Stimulated activated naive CD8-positive, alpha-beta T cell treated with anti-CD3 and anti-CD28 coated beads, Interleukin-15, Interleukin-2, amounts not matched to agents 100 ng/mL and 50 ng/mL, for 24 hours (primary cell): ENCODE results near the gene SEC24C.

Experiments used
- H3K27ac Mint-ChIP-seq: one replicate; pipeline ENCODE4 v1.8.0; 2021; ENCODE audit warnings: mild to moderate bottlenecking, mixed read lengths
- H3K27me3 Mint-ChIP-seq: one replicate; pipeline ENCODE4 v1.8.0; 2021; ENCODE audit warnings: mixed read lengths
- H3K36me3 Mint-ChIP-seq: one replicate; pipeline ENCODE4 v1.8.0; 2021; ENCODE audit warnings: low read depth, mixed read lengths
- H3K4me1 Mint-ChIP-seq: one replicate; pipeline ENCODE4 v1.8.0; 2021; ENCODE audit warnings: low read depth, mixed read lengths
- H3K4me3 Mint-ChIP-seq: one replicate; pipeline ENCODE4 v1.8.0; 2021; ENCODE audit warnings: mild to moderate bottlenecking, mixed read lengths
- H3K9me3 Mint-ChIP-seq: one replicate; pipeline ENCODE4 v1.8.0; 2021; ENCODE audit warnings: mixed read lengths

The SEC24C gene

GRCh38 chr10:73818402-73818801, 74.2 kb downstream of the SEC24C start:
- Mint-ChIP-seq H3K4me3 (no peak overlapping the region), H3K36me3 (peaks cover 9% of the 10 kb centered on the region), H3K27me3 (no peaks in the 10 kb centered on the region), H3K9me3 (no peaks in the 10 kb centered on the region), H3K27ac (no peak overlapping the region), H3K4me1 (no peaks in the 10 kb centered on the region)

DNA sequence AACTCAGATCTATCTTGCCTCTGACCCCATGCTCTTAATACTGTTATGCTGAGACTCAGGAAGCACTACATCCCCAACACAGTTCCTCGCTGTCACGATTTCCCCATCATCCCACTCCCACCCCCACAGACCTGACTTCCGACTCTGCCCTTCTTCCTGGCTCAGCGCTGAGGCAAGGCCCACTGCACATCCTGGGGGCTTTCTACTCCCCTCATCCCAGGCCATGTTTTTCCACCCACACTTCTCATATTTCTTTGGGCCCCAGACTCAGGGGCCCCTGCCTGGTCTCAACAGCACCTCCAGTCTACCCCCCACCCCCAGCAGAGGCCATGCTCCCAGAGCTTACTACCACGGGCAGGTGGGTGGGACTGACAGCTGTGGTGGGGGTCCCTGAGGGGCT, 74.9 kb downstream of the SEC24C start:
- Mint-ChIP-seq H3K27ac (no peak overlapping the region), H3K4me3 (no peak overlapping the region), H3K4me1 (no peaks in the 10 kb centered on the region), H3K9me3 (no peaks in the 10 kb centered on the region), H3K27me3 (no peaks in the 10 kb centered on the region), H3K36me3 (peaks cover 11% of the 10 kb centered on the region)

DNA sequence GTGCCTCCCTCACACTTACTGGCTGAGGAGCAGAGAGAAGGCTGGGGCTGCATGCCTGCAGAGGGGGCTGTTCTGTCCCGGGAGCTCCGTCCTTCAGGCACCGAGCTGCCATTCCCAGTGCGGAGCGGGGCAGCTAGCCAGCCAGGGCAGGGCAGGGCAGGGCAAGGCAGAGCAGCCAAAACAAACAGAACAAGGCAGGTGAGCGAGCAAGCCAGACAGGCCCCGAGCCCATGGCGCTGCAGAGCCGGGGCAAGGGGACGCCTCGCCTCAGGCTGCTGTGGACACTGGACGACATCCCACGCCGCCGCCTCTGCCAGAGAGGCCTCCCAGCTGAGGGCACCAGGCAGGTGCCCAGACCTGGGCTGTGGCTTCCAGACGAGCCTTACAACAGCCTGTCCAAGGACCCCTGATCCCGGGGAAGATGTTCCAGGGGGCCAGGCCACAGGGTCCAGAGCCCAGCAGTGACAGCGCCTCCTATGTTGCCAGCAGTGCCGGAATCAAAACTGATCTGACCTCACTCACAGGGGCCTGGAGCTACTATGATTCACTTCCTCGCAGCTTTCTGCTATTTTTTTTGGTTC, 75.4 kb downstream of the SEC24C start:
- no peak overlapping the region for H3K27ac Mint-ChIP-seq
- no peak overlapping the region for H3K4me3 Mint-ChIP-seq
- H3K9me3 Mint-ChIP-seq = no peaks in the 10 kb centered on the region
- peaks cover 11% of the 10 kb centered on the region for H3K36me3 Mint-ChIP-seq
- H3K27me3 Mint-ChIP-seq = no peaks in the 10 kb centered on the region
- H3K4me1 Mint-ChIP-seq = no peaks in the 10 kb centered on the region
